HUES48 (cell line): Measurements from ENCODE around the gene C1orf185.
"Not testable (repeated sequence)": the region's sequence is repeated elsewhere in the genome, so short reads cannot be mapped to it uniquely, and the experiment has no call there.

ENCODE experiments used
- H3K27ac ChIP-seq: one replicate; pipeline ENCODE4 v1.7.0; 2013; ENCODE audit warnings: low read depth, low read length, inconsistent platforms
- H3K27me3 ChIP-seq: 2 replicates; pipeline ENCODE4 v1.6.1; 2013; ENCODE audit warnings: mild to moderate bottlenecking, low read length; ENCODE audit not compliant: control insufficient read depth, insufficient read depth
- H3K36me3 ChIP-seq: 2 replicates; pipeline ENCODE4 v1.6.1; 2013; ENCODE audit warnings: low read length; ENCODE audit not compliant: control insufficient read depth, insufficient read depth
- H3K4me1 ChIP-seq: 2 replicates; pipeline ENCODE4 v1.6.1; 2013; ENCODE audit warnings: mild to moderate bottlenecking, low read length; ENCODE audit not compliant: control insufficient read depth, insufficient read depth
- H3K4me3 ChIP-seq: 2 replicates; pipeline ENCODE4 v1.5.1; 2013; ENCODE audit warnings: mild to moderate bottlenecking, low read depth, low read length
- H3K9ac ChIP-seq: 2 replicates; pipeline ENCODE4 v1.6.1; 2013; ENCODE audit warnings: mild to moderate bottlenecking, low read depth, low read length, moderate library complexity
- H3K9me3 ChIP-seq: 2 replicates; pipeline ENCODE4 v1.6.1; 2013; ENCODE audit warnings: low read length; ENCODE audit not compliant: control insufficient read depth, insufficient read depth

Gene C1orf185

DNA sequence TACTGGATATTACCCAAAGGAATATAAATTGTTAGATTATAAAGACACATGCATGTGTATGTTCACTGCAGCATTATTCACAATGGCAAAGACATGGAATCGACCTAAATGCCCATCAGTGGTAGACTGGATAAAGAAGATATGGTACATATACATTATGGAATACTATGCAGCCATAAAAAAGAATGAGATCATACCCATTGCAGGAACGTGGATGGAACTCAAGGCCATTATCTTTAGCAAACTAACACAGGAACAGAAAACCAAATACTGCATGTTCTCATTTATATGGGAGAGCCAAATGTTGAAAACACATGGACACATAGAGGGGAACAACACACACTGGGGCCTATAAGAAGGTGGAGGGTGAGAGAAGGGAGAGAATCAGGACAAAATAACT, 35.7 kb downstream of the C1orf185 start:
- not testable (repeated sequence) for H3K4me3 ChIP-seq, H3K27ac ChIP-seq, H3K36me3 ChIP-seq, H3K9me3 ChIP-seq, H3K27me3 ChIP-seq, H3K4me1 ChIP-seq, H3K9ac ChIP-seq

DNA sequence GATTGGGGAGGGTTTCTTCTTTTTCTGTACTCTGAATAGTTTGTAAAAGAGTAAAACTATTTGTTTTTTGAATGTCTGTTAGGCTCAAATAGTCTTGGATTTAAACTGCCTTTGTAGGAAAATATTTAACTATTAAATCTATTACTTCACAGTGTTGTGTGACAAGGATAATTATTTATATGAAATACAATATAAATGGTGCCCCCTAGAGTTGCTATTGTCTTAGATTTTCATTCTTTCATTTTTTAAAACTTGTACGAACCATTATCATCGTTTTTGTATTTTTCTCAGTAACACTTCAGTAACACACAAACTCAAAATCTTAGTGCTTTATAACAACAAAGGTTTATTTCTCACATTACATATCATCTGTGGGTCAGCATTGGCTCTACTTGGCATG, 37.4 kb downstream of the C1orf185 start:
- Histone ChIP-seq H3K9me3 (no peaks in the 10 kb centered on the region), H3K27ac (no peak overlapping the region), H3K36me3 (no peaks in the 10 kb centered on the region), H3K4me1 (no peaks in the 10 kb centered on the region), H3K27me3 (no peaks in the 10 kb centered on the region), H3K9ac (no peak overlapping the region), H3K4me3 (no peak overlapping the region)

DNA sequence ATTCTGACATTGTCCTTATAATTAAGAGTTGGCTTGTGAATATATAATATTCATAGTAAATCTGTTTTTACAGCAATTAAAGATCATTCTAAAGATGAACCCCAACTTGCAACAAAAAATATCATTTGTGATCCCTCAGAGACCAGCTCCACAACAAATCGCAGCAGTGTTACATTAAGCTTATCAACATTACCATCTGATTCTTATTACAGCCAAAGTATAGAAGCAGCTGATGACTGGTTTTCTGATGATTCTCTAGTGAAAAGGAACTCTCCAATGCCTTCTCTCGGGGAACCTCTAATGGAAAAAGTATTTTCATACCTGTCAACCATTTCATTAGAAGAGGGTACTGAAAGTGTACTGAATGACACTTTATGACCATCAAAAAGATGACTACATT, 45.4 kb downstream of the C1orf185 start:
- H3K4me3 ChIP-seq, result no peak overlapping the region

DNA sequence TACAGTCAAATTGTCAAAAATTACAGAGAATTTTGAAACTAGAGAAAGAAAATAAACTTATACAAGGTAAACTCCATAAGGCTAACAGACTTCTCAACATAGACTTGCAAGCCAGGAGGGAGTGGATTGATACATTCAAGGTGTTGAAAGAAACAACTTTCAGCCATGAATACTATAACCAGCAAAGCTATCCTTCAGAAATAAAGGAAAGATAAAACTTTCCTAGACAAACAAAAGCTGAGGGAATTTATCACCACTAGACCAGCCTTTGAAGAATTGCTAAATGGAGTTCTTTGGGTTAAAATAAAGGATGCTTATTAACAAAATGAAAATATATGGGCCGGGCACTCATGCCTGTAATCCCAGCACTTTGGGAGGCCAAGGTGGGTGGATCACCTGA, 52.7 kb downstream of the C1orf185 start:
- no peak overlapping the region for H3K27ac ChIP-seq
- no peaks in the 10 kb centered on the region for H3K36me3 ChIP-seq
- no peaks in the 10 kb centered on the region for H3K27me3 ChIP-seq
- no peaks in the 10 kb centered on the region for H3K4me1 ChIP-seq
- H3K9me3 ChIP-seq, result no peaks in the 10 kb centered on the region
- H3K4me3 ChIP-seq, result no peak overlapping the region
- H3K9ac ChIP-seq, result no peak overlapping the region

More for the DNA sequence above, 45.4 kb downstream of the C1orf185 start:
- Histone ChIP-seq H3K27ac (no peak overlapping the region), H3K9ac (no peak overlapping the region), H3K4me1 (no peaks in the 10 kb centered on the region), H3K9me3 (no peaks in the 10 kb centered on the region), H3K36me3 (no peaks in the 10 kb centered on the region), H3K27me3 (no peaks in the 10 kb centered on the region)

DNA sequence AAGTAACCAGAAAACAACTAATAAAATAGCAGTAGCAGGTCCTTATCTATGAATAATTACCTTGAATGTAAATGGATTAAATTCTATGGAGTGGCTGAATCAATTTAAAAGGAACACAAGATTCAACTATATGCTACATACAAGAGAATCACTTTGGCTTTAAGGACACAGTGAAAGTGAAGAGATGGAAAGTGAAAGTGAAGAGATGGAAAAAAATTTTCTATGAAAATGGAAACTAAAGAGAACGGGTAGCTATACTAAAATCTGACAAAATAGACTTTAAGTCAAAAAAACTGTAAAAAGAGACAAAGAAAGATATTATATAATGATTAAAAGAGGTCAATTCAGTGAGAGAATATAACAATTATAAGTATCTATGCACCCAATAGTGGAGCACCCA, 54.7 kb downstream of the C1orf185 start:
- no peaks in the 10 kb centered on the region for H3K4me1 ChIP-seq
- H3K27me3 ChIP-seq, result no peaks in the 10 kb centered on the region
- no peak overlapping the region for H3K27ac ChIP-seq
- no peaks in the 10 kb centered on the region for H3K36me3 ChIP-seq
- H3K9ac ChIP-seq, result no peak overlapping the region
- H3K9me3 ChIP-seq, result no peaks in the 10 kb centered on the region
- no peak overlapping the region for H3K4me3 ChIP-seq

DNA sequence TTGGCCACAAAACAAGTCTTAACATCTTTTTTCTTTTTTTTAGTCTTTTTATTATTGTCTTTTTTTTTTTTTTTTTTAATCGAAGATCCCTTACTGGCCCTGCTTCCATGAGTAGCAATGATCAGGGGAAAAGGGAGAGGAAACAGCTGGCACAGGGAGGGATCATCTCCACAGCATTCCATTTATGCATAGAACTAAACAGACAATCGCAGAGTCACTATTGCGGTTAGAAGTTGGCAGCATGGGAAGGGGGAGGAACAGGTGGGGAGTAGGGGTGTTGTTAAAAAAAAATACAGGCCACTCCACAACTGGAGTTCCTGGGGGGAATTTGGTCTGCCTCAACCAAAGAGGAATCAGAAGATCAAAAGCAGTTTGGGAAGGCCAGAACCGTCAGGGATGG, 55.4 kb downstream of the C1orf185 start:
- Histone ChIP-seq H3K4me3 (no peak overlapping the region), H3K27me3 (no peaks in the 10 kb centered on the region), H3K36me3 (no peaks in the 10 kb centered on the region), H3K4me1 (no peaks in the 10 kb centered on the region), H3K27ac (no peak overlapping the region), H3K9me3 (no peaks in the 10 kb centered on the region), H3K9ac (no peak overlapping the region)

DNA sequence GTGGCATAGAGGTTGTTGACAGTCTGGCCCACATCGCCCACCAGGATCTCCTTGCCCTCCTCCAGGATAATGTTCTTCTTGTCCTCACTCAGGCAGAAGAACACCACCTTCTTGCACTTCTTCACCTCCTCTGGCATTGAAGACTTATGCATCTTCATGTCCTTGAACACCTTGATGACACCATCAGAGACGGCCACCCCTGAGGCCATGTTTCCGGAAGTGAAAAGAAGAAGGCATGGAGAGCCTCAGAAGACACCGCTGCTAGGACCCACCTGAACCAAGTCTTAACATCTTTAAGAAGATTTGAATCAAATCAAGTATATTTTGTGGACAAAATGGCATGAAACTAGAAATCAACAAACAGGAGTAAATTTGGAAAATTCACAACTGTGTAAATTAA, 56.2 kb downstream of the C1orf185 start:
- no peaks in the 10 kb centered on the region for H3K4me1 ChIP-seq
- H3K27ac ChIP-seq, result no peak overlapping the region
- no peak overlapping the region for H3K9ac ChIP-seq

DNA sequence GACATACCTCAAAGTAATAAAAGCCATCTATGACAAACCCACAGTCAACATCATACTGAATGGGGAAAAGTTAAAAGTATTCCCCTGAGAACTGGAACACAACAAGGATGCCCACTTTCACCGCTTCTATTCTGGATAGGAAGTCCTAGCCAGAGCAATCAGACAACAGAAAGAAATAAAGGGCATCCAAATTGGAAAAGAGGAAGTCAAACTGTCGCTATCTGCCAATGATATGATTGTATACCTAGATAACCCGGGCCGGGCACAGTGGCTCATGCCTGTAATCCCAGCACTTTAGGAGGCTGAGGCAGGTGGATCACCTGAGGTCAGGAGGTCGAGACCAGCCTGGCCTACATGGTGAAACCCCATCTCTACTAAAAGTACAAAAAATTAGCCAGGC, 60.5 kb downstream of the C1orf185 start:
- not testable (repeated sequence) for H3K27ac ChIP-seq, H3K36me3 ChIP-seq, H3K9me3 ChIP-seq, H3K4me1 ChIP-seq, H3K4me3 ChIP-seq, H3K9ac ChIP-seq, H3K27me3 ChIP-seq

More for the DNA sequence above, 56.2 kb downstream of the C1orf185 start:
- Histone ChIP-seq H3K36me3 (no peaks in the 10 kb centered on the region), H3K9me3 (no peaks in the 10 kb centered on the region), H3K4me3 (no peak overlapping the region), H3K27me3 (no peaks in the 10 kb centered on the region)

DNA sequence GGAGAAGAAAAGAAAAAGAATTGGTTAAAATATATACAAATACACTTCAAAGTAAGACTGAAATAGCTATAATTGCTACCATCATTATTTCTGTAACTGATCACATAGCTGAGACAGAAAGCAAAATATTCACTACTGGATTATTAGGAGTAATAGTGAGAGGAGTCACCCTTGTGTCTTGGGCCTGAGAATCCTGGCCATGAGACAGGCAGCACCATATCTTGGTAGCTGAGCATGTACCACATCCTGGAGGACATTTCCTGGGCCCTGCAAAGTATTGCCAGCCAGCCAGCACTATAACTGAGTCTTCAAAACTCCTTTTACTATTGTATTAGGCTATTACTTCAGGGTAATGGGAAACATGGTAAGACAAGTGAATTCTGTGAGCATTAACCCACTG, 63.5 kb downstream of the C1orf185 start:
- no peak overlapping the region for H3K9ac ChIP-seq
- no peak overlapping the region for H3K4me3 ChIP-seq
- no peaks in the 10 kb centered on the region for H3K36me3 ChIP-seq
- no peaks in the 10 kb centered on the region for H3K9me3 ChIP-seq
- H3K4me1 ChIP-seq, result no peaks in the 10 kb centered on the region
- no peaks in the 10 kb centered on the region for H3K27me3 ChIP-seq
- H3K27ac ChIP-seq, result no peak overlapping the region

DNA sequence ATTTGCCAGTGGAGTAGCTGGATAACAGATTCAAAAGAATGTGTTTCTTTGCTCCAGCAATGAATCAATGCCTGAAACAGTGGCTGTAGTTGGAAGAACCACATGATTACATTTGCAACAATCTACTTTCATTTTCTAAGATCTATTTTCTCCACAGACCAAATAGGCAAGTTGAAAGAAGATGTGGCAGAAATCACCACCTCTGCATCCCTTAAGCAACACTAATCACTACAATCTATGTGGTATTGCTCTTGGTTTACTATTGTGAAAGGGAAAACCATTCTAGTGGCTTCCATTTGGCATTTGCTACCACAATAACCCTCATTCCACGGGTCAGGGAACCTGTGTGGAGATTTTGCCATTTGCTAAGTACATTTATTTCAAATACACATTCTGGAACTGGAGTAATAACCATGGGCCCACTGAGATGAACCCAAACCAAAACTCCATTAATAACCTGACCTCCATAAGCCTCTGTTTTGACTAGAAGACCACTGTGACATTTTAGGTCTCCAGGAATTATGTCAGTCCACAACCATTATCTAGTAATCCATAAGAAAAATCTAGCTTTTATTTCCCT, 66.3 kb downstream of the C1orf185 start:
- no peaks in the 10 kb centered on the region for H3K27me3 ChIP-seq
- H3K4me1 ChIP-seq, result no peaks in the 10 kb centered on the region
- H3K27ac ChIP-seq, result no peak overlapping the region
- no peak overlapping the region for H3K4me3 ChIP-seq
- no peaks in the 10 kb centered on the region for H3K36me3 ChIP-seq
- no peak overlapping the region for H3K9ac ChIP-seq
- H3K9me3 ChIP-seq, result no peaks in the 10 kb centered on the region

DNA sequence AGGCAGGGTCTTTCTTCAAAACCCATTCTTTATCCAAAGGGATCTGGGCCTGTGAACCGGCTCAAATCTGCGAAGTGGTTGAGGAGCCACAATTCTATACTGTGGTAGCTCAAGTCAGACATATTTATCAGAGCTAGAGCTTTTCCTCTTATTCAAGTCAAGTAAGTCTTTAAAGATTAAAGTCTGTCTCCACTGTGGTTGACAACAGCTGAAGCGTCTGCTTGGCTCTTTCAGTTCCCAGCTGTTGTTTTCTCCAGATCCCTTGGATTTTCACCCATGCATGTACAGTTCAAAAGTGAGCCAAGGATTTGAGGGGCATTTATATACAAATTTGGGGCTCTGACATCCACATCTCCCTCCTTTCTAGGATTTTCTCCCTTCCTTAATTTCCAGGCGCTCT, 66.9 kb downstream of the C1orf185 start:
- Histone ChIP-seq H3K4me1 (no peaks in the 10 kb centered on the region), H3K4me3 (no peak overlapping the region), H3K9ac (no peak overlapping the region), H3K27me3 (no peaks in the 10 kb centered on the region), H3K9me3 (no peaks in the 10 kb centered on the region), H3K27ac (no peak overlapping the region), H3K36me3 (no peaks in the 10 kb centered on the region)

DNA sequence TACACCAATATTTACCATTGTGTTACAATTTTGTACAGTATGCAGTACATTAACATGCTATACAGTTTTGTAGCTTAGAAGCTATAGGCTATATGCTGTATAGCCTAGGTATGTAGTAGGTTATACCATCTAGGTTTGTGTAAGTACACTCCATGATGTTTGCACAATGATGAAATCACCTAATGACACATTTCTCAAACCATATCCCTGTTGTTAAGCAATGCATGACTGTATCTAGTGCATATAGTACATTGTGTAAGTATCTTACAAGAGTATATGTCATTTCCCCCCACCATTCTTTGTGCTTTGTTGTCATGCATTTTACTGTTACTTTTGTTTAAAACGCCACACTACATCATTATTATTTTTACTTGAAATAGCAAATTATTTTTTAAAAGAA, 68.3 kb downstream of the C1orf185 start:
- H3K27ac ChIP-seq, result no peak overlapping the region
- no peaks in the 10 kb centered on the region for H3K36me3 ChIP-seq
- no peaks in the 10 kb centered on the region for H3K9me3 ChIP-seq
- no peak overlapping the region for H3K9ac ChIP-seq
- no peaks in the 10 kb centered on the region for H3K27me3 ChIP-seq
- H3K4me1 ChIP-seq, result no peaks in the 10 kb centered on the region
- no peak overlapping the region for H3K4me3 ChIP-seq
